ENCODE data around the gene PRDM8.

DNA sequence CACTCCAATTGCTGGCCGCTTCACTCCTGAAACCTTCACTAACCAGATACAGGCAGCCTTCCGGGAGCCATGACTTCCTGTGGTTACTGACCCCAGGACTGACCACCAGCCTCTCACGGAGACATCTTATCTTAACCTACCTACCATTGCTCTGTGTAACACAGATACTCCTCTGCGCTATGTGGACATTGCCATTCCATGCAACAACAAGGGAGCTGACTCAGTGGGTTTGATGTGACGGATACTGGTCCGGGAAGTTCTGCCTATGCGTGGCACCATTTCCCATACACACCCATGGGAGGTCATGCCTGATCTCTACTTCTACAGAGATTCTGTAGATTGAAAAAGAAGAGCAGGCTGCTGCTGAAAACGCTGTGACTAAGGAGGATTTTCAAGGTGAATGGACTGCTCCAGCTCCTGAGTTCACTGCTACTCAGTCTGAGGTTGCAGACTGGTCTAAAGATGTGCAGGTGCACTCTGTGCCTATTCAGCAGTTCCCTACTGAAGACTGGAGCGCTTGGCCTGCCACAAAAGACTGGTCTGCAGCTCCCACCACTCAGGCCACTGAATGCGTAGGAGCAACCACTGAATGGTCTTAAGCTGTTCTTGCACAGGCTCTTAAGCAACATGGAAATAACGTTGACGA is 35.8 kb upstream of the PRDM8 start:
- TF ChIP-seq, protein P1, sequence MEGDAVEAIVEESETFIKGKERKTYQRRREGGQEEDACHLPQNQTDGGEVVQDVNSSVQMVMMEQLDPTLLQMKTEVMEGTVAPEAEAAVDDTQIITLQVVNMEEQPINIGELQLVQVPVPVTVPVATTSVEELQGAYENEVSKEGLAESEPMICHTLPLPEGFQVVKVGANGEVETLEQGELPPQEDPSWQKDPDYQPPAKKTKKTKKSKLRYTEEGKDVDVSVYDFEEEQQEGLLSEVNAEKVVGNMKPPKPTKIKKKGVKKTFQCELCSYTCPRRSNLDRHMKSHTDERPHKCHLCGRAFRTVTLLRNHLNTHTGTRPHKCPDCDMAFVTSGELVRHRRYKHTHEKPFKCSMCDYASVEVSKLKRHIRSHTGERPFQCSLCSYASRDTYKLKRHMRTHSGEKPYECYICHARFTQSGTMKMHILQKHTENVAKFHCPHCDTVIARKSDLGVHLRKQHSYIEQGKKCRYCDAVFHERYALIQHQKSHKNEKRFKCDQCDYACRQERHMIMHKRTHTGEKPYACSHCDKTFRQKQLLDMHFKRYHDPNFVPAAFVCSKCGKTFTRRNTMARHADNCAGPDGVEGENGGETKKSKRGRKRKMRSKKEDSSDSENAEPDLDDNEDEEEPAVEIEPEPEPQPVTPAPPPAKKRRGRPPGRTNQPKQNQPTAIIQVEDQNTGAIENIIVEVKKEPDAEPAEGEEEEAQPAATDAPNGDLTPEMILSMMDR (IDR thresholded peaks at IDR 0.05), result no peak
- TF ChIP-seq MAFK (IDR thresholded peaks at IDR 0.05; ENCODE audit: partially characterized antibody) (no peak), CEBPB (IDR thresholded peaks at IDR 0.05) (no peak), NPAS2 (CRISPR knock-in tag; IDR thresholded peaks at IDR 0.05; ENCODE audit: borderline replicate concordance) (no peak), CBX8 (IDR thresholded peaks at IDR 0.05) (no peak), KDM1A (IDR thresholded peaks at IDR 0.05; ENCODE audit: low read depth) (no peak), EP300 (IDR thresholded peaks at IDR 0.05) (no peak), MAZ (IDR thresholded peaks at IDR 0.05; ENCODE audit: borderline replicate concordance, low read depth, low read length) (no peak), ZC3H11A (IDR thresholded peaks at IDR 0.05) (no peak)
- TF ChIP-seq, protein P2, sequence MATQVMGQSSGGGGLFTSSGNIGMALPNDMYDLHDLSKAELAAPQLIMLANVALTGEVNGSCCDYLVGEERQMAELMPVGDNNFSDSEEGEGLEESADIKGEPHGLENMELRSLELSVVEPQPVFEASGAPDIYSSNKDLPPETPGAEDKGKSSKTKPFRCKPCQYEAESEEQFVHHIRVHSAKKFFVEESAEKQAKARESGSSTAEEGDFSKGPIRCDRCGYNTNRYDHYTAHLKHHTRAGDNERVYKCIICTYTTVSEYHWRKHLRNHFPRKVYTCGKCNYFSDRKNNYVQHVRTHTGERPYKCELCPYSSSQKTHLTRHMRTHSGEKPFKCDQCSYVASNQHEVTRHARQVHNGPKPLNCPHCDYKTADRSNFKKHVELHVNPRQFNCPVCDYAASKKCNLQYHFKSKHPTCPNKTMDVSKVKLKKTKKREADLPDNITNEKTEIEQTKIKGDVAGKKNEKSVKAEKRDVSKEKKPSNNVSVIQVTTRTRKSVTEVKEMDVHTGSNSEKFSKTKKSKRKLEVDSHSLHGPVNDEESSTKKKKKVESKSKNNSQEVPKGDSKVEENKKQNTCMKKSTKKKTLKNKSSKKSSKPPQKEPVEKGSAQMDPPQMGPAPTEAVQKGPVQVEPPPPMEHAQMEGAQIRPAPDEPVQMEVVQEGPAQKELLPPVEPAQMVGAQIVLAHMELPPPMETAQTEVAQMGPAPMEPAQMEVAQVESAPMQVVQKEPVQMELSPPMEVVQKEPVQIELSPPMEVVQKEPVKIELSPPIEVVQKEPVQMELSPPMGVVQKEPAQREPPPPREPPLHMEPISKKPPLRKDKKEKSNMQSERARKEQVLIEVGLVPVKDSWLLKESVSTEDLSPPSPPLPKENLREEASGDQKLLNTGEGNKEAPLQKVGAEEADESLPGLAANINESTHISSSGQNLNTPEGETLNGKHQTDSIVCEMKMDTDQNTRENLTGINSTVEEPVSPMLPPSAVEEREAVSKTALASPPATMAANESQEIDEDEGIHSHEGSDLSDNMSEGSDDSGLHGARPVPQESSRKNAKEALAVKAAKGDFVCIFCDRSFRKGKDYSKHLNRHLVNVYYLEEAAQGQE (IDR thresholded peaks at IDR 0.05), result no peak
- TF ChIP-seq, protein P3, sequence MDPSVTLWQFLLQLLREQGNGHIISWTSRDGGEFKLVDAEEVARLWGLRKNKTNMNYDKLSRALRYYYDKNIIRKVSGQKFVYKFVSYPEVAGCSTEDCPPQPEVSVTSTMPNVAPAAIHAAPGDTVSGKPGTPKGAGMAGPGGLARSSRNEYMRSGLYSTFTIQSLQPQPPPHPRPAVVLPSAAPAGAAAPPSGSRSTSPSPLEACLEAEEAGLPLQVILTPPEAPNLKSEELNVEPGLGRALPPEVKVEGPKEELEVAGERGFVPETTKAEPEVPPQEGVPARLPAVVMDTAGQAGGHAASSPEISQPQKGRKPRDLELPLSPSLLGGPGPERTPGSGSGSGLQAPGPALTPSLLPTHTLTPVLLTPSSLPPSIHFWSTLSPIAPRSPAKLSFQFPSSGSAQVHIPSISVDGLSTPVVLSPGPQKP (IDR thresholded peaks at IDR 0.05; ENCODE audit: low read depth, low read length), result no peak
